ENCODE data around the gene RAB1A. TPM values are rescaled to one million over a fixed set of nuclear protein-coding genes. Genes with fewer than 3 reads are reported as not detected.
A peak's percentile ranks its signal among the peaks of the same experiment; 100 is the strongest.

Gene RAB1A
- total and polyA plus RNA-seq, 2 donors from 2014 or later, result 166 to 194 TPM

DNA sequence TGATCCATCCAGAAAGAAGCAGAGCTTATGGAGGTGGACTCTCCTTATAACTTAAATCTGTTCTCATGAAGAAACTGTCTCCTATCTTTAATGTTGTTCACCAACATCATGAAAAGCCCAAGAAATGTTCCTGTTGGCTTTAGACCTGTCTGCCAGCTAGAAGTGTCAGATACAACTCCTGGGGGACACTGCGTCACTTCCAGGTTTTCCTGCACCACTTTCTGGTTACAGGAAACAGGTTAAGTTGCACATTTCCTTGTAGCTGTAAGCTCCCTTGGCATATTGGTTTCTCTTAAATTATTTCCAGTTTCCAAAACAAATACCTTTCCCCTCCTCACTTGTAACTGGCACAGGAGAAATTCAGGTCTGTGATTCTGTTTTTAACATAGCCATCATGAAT, 70.8 kb downstream of the RAB1A start:
- FAIRE-seq, result no peak
- H3K27ac ChIP-seq (ENCODE audit: low read depth in 2 of 2, low read length in 2 of 2), result peak overlapping the region; percentile 5 to 56

GRCh38 chr2:65057391-65058052, 72.4 kb downstream of the RAB1A start:
- Histone ChIP-seq H3K4me3 (ENCODE audit: low read length in 3 of 3) (peak overlapping the region; percentile 62 to 80 (median 74)), H3K9ac (ENCODE audit: low read length in 3 of 3) (peak overlapping the region; percentile 15 to 70 (median 57)), H3K27me3 (ENCODE audit: control insufficient read depth, insufficient read depth, low read length) (no peaks in the 10 kb centered on the region), H3K4me1 (ENCODE audit: control insufficient read depth in 2 of 3, insufficient read depth in 2 of 3, low read depth in 1 of 3, low read length in 3 of 3) (peaks cover 5 to 14% (median 11%) of the 10 kb centered on the region in 3 donors), H3K9me3 (ENCODE audit: control insufficient read depth in 2 of 3, insufficient read depth in 1 of 3, low read length in 3 of 3) (no peaks in the 10 kb centered on the region), H3K27ac (ENCODE audit: low read depth in 2 of 2, low read length in 2 of 2) (peak overlapping the region; percentile 49 to 64), H3K36me3 (ENCODE audit: control insufficient read depth in 2 of 3, insufficient read depth in 3 of 3, low read length in 3 of 3) (no peaks in the 10 kb centered on the region)
- intact Hi-C loops (cut with DNase I), result no loop called here
- DNase-seq (peak in 2 of 5 donors; percentile 29 to 63), FAIRE-seq (no peak)
- TF ChIP-seq CTCF (IDR thresholded peaks at IDR 0.05; ENCODE audit: borderline replicate concordance, extremely low read depth, insufficient read depth), result no peak

More for the DNA sequence above, 70.8 kb downstream of the RAB1A start:
- Histone ChIP-seq H3K27me3 (ENCODE audit: control insufficient read depth, insufficient read depth, low read length) (no peaks in the 10 kb centered on the region), H3K9ac (ENCODE audit: low read length in 3 of 3) (no peak overlapping the region), H3K4me1 (ENCODE audit: control insufficient read depth in 2 of 3, insufficient read depth in 2 of 3, low read depth in 1 of 3, low read length in 3 of 3) (peaks cover 5 to 14% (median 11%) of the 10 kb centered on the region in 3 donors), H3K36me3 (ENCODE audit: control insufficient read depth in 2 of 3, insufficient read depth in 3 of 3, low read length in 3 of 3) (no peaks in the 10 kb centered on the region), H3K4me3 (ENCODE audit: low read length in 3 of 3) (no peak overlapping the region), H3K9me3 (ENCODE audit: control insufficient read depth in 2 of 3, insufficient read depth in 1 of 3, low read length in 3 of 3) (no peaks in the 10 kb centered on the region)
- peak in 1 of 5 donors; percentile 52 for DNase-seq
- TF ChIP-seq CTCF (IDR thresholded peaks at IDR 0.05; ENCODE audit: borderline replicate concordance, extremely low read depth, insufficient read depth), result no peak
- intact Hi-C loops (cut with DNase I), result no loop called here

- Histone ChIP-seq H3K4me3 (ENCODE audit: low read length in 3 of 3) (peak overlapping the region; percentile 62 to 80 (median 74)), H3K4me1 (ENCODE audit: control insufficient read depth in 2 of 3, insufficient read depth in 2 of 3, low read depth in 1 of 3, low read length in 3 of 3) (peaks cover 5 to 14% (median 11%) of the 10 kb centered on the region in 3 donors), H3K9ac (ENCODE audit: low read length in 3 of 3) (peak overlapping the region; percentile 15 to 70 (median 57)), H3K27ac (ENCODE audit: low read depth in 2 of 2, low read length in 2 of 2) (peak overlapping the region; percentile 49 to 64), H3K9me3 (ENCODE audit: control insufficient read depth in 2 of 3, insufficient read depth in 1 of 3, low read length in 3 of 3) (no peaks in the 10 kb centered on the region), H3K36me3 (ENCODE audit: control insufficient read depth in 2 of 3, insufficient read depth in 3 of 3, low read length in 3 of 3) (no peaks in the 10 kb centered on the region), H3K27me3 (ENCODE audit: control insufficient read depth, insufficient read depth, low read length) (no peaks in the 10 kb centered on the region)
- DNase-seq (no peak), FAIRE-seq (no peak)
- intact Hi-C loops (cut with DNase I), result no loop called here
- TF ChIP-seq CTCF (IDR thresholded peaks at IDR 0.05; ENCODE audit: borderline replicate concordance, extremely low read depth, insufficient read depth), result no peak
These were observed 72.9 kb downstream of the RAB1A start for GRCh38 chr2:65057054-65057375.
